HG03378 (cell line): ENCODE measurements around the gene LIMA1.
"Not testable (repeated sequence)": the region's sequence is repeated elsewhere in the genome, so short reads cannot be mapped to it uniquely, and the experiment has no call there.

Experiments
- ATAC-seq: cut with Tn5 transposase; IDR thresholded peaks from one replicate; pipeline ENCODE4 v1.9.1; 2021; ENCODE audit warnings: mild to moderate bottlenecking, moderate library complexity; ENCODE audit not compliant: unreplicated experiment

LIMA1 gene

GRCh38 chr12:50221228-50222008, 61.9 kb downstream of the LIMA1 start:
- no peak for ATAC-seq

DNA sequence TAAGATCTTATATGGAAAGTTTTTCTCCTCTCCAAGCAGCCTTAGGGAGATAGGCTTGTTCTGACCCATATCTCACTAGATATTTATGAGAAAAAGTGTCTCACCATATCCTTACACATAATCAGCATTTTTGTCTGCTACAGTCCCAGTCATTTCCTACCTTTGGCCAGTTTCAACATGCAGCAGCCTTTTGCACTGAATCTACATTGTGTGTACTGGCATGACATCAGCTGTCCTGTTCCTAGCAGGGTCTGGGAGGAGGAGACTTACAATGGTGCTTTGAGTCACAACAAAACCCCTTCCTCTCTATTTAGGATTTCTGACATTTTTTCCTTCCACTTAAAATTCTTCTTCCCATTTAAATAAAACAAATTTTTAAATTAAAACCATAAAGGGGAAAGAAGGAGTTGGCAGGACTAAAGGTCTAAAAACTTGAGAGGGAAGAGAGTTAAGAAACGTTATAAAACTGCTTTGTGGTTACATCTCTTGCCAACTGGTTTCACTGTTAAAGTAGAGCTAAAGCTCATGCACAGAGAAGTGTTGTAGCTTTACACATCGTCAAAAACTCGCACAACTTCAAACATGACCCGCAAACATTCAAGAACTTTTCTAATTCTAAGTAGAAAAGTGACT, 62.8 kb downstream of the LIMA1 start:
- ATAC-seq, result peak; percentile 47

GRCh38 chr12:50219544-50219943, 63.8 kb downstream of the LIMA1 start:
- no peak for ATAC-seq

- not testable (repeated sequence) for ATAC-seq
Observed at GRCh38 chr12:50219001-50219400, 64.3 kb downstream of the LIMA1 start.

GRCh38 chr12:50218386-50218785, 64.9 kb downstream of the LIMA1 start:
- ATAC-seq, result no peak

GRCh38 chr12:50217202-50217601, 66.1 kb downstream of the LIMA1 start:
- ATAC-seq, result no peak

DNA sequence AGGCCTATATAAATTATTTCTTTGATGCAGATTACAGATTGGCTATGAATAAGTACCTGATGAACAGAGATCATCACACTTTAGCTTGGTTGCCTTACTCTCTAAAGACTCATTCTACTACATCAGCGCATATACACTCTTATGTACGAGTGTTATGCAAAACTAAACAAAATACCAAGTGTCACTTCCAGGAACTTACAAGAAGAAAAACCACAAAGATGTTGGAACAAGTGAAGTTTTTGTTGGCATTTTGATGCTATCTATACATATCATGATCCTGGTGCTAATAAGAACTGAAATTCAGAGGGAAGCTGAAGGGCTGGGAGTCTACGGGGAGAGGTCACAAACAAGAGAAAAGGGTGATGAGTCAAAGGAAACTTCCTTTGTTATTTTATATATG, 68.3 kb downstream of the LIMA1 start:
- no peak for ATAC-seq

DNA sequence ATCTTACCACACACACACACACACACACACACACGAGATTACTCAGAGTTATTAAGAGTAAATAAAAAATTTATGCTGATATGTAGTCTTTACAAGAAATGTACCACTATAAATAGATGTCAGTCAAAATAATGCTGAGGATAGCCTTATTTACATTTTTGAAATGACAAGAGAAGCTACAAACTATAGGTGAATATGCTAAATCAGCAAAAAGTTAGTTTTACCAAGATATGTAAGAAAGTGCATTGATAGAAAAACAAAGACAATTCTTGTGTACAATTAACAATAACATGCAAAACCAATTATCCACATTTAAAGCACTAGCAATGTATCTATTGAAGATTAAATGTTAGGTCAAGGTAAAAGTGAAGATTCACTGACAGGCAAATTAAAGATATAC, 69.3 kb downstream of the LIMA1 start:
- ATAC-seq, result no peak

GRCh38 chr12:50213439-50213838, 69.9 kb downstream of the LIMA1 start:
- no peak for ATAC-seq

GRCh38 chr12:50212071-50212467, 71.3 kb downstream of the LIMA1 start:
- no peak for ATAC-seq

DNA sequence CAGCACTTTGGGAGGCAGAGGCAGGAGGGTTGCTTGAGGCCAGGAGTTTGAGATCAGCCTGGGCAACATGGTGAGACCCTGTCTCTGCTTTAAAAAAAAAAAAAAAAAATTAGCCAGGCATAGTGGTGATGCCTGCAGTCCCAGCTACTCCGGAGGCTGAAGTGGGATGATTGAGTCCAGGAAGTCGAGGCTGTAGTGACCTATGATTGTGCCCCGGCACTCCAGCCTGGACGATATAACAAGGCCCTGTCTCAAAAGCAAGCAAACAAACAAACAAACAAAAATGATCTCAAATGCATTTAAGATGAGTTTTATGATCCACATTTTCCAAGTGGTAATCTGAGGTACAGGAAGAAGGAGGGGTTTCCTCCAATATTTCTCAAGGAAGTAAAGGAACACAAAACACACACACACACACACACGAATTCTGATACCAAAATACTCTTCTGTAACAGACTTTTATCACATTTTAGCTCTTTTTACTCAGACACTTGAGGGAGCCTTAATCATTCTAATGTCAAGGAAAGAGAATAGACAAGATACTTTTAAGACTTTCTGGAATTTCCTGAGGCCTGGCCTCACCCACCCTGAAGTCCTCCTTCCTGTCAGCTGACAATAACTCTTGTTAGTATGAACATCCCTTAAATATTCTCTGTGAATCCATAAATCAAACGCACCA, 71.8 kb downstream of the LIMA1 start:
- ATAC-seq, result no peak

DNA sequence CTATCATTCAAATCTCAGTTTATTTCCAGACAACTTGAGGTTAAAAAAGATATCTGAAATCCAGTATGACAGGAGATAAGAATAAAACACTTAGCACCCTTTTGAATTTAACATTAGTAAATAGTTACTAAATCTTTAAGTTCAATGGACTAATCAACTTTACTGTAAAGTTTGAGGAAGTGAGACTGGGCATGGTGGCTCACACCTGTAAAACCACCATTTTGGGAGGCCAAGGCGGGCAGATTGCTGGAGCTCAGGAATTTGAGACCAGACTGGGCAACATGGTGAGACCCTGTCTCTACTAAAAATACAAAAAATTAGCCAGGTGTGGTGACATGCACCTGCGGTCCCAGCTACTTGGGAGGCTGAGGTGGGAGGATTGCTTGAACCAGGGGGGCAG, 75.9 kb downstream of the LIMA1 start:
- ATAC-seq, result no peak

GRCh38 chr12:50205648-50206047, 77.7 kb downstream of the LIMA1 start:
- no peak for ATAC-seq

DNA sequence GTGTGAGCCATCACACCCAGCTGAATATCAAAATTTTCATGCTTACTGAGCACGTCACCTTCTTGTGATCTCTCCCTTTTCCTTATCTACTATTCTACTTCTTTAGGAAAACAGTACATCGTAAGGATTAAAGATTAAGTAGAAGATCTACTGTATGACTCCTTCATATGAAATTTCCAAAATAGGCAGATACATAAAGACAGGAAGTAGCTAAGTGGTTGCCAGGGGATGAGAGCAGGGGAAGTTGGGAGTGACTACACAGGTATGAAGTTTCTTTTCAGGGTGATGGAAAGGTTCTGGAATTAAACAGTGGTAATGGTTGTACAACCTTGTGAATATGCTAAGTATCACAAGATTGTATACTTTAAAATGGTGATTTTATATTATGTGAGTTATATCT, 79.6 kb downstream of the LIMA1 start:
- no peak for ATAC-seq

GRCh38 chr12:50201987-50202521, 81.3 kb downstream of the LIMA1 start:
- ATAC-seq, result no peak

DNA sequence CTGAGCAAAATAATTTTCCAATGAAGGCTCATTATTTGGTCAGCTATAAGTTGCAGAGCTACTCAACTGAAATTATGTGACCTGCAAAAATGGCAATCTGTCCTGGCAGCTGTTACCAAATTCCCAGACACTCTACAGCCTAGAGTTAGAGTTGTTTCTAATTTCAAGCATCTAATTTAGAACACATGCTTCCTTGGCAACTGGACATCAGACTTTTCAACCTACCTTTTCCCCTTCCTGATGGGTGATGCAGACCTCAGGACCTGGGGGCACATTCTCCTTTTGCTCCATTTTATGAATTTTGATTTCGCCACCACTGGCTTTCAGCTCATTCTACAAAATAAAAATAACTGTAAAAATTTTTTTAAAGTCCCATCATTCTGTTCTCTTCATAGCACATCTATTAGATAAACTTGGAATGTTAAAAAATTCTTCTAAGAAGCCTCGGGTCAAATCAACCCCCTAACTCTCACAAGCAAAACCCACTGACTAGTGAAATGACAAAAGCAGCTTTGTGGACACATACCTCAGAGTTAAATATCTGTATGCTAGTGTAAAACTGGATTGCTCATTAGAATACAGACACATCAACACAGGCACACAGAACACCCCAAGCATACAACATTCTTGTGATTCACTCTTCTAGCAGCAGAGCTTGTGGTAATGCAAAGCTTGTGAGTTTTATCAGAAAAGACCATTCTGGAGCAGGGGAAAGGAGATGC, 82.6 kb downstream of the LIMA1 start:
- no peak for ATAC-seq

DNA sequence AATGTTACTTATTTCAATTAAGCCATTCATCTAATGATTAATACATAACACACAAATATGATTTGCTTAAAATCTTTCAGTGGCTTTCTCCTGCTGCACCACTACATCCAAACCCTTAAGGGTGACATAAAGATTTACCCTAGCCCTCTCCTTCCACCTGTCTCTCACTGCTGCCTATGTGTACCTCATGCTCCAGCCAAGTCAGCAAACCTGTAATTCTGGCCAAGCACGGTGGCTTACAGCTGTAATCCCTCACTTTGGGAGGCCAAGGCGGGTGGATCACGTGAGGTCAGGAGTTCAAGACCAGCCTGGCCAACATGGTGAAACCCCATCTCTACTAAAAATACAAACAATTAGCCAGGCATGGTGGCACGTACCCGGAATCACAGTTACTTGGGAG, 84.5 kb downstream of the LIMA1 start:
- ATAC-seq, result no peak

- no peak for ATAC-seq
Observed at GRCh38 chr12:50197297-50197727, 86.0 kb downstream of the LIMA1 start.

DNA sequence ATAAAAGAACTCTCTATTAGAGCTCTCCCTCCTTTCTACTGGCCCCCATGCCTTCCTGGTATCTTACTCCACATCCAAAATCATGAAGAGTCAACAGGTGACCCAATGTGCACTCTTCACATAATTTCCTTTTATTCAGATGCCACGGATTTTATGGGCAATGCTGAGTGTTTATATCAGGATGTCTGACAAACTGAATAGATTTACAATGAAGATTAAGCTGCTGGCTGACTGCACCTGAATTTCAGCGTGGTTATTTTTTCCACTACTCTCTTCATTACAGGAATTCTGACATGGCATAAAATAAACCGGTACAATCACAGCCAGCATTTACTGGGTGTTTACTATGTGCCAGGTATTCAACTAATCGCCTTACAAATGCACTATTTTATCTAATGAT, 86.8 kb downstream of the LIMA1 start:
- ATAC-seq, result no peak

DNA sequence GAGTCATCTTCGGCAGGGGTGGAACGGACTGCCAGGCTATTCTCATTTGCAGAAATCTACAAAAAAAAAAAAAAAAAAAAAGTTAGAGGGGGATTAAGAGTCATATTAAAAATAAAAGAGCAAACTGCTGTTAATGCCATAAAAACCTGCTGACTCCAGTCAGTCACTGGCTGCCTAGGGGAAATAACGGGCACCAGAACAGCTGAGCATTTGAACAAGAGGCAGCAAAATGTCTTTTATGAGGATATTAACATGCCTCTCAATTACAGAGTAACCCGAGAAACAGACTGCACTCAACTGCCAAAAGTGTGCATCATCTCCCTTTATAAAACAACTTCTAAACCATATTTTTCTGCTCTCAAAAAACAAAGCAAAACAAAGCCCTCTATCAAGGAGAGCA, 87.5 kb downstream of the LIMA1 start:
- no peak for ATAC-seq

DNA sequence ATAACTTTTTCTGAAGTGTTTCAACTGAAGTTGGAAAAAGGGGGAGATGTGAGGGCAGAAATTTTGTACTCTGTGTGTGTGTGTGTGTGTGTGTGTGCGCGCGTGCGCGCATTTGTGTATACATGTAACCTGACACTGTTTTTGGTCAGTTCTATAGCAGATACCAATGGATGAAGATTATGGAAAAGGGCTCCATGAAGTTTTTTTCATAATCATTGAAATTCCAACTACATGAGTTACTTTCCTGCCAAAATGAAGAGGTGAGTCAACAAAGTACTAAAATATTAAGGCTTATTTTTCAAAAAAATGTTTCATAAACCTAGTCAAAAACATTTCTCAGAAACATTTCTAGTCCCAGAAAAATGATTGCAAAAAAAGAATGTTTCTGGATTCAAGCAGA, 90.4 kb downstream of the LIMA1 start:
- ATAC-seq, result no peak
